CD4-positive, alpha-beta T cell treated with Interleukin-10 for 1 hour (primary cell): ENCODE measurements around the gene UBE2F.
"Not testable (repeated sequence)": the region's sequence is repeated elsewhere in the genome, so short reads cannot be mapped to it uniquely, and the experiment has no call there.

Experiments
- DNase-seq: peaks from one replicate; pipeline ENCODE4 v3.0.0-alpha.2; 2020

Gene UBE2F

DNA sequence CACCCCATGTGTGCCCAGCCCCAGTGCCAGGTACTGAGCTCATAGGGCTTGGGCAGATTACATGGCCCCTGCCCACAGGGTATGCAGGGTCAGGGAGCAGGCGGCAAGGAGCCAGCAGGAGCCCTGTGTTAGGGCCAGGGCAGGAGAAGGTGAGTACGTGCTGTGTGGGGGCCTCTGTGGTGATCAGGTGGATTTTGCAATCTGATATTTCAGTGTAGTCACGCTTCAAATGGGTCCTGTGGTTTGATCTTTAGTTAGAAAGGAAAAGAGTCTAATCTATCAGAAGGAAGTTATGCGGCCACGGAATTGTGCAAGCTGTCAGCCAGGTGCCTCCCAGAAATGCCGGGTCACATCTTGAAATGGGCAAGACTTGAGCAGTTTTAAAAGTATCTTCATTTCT is 13.9 kb downstream of the UBE2F start:
- no peak for DNase-seq

DNA sequence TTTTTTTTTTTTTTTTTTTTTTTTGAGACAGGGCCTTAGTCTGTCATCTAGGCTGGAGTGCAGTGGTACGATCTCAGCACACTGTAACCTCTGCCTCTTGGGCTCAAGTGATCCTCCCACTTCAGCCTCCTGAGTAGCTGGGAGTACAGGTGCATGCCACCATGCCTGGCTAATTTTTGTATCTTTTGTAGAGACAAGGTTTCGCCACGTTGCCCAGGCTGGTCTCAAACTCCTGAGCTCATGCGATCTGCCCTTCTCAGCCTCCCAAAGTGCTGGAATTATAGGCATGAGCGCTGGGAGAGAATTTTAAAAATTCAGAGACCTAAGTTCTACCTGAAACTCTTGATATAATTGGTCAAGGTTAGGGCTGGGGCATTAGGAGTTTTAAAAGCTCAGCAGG is 14.8 kb downstream of the UBE2F start:
- not testable (repeated sequence) for DNase-seq

DNA sequence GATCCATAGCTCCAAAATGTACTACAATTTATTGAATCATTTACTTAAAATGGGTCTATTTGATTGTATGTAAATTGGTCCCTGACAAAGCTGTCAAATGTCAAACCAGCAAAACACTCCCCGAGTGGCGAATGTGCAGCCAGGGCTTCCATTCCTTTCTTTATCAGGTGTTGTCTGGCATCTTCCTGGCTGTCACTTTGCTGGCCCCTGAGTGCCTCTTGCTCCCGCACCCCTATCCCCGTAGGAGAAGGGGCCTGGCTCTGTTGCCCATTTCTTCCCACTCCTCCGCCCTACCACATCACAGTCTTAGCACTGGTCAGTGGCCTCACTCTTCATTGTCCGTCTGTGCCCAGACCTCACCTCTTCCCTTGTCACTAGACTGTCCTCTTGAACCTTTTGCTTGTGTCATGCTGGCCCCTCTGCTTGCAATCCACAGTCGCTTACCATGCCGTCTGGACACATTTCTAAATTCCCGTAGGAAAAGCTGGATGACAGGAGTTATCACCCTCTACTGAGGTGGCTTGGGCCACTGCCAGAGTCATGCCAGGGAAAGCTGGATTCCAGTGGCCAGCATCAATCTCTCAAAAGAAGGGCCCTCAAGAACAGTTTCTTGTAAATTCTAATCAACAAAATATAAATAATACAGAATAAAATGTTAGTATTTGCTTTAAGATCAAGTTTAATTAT is 15.4 kb downstream of the UBE2F start:
- DNase-seq, result no peak

DNA sequence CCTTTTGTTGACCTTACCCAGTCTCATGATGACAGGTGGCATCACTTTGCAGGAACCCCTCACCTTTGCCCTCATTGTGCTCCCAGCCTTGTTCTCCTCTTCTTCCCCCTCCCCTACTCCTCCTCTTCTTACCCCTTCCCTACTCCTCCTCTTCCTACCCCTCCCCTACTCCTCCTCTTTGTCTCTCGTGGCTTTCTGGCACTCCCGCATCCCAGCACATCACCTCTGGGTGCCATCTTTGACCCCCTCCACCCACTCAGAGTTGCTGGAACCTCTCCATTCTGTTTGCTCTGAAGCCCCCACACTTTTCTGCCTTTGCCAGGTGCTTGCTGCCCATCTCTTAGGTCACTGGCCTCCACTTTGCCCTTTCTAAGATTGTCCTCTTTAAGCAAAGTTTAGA is 17.1 kb downstream of the UBE2F start:
- DNase-seq, result no peak

DNA sequence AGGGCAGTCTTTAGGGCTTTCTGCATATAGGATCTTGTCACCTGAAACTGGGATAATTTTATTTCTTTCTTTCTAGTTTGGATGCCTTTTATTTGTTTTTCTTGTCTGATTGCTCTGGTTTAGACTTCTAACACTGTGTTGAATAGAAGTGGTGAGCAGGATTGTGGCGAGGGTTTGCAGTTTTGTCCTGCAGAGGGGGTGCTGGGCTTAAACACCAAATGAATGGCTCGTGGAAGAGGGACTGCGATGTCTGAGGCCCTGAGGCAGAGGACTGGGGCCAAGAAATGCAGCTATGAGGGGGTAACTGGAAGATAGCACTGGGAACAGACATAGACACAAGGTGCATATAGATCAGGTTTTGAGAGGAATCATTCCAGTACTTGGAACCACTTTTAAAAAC is 20.5 kb downstream of the UBE2F start:
- DNase-seq, result no peak

DNA sequence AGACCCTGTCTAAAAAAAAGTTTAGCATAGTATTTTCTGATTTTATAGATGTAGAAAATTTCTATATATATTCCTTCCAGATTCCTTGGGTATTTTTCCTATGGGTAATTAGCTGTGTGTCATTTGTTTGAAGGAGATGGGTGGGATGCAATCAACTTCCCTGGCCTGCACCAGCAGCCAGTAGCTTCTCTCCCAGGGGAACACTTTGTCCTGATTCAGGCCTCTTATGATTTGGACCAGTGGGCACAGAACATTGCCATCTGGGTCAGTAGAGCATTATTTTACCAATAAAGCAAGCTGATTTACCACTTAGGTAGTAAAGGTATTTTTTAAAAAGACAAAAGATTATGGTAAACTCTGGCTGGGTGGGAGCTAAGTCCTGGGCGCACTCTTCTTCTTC is 26.9 kb downstream of the UBE2F start:
- no peak for DNase-seq

DNA sequence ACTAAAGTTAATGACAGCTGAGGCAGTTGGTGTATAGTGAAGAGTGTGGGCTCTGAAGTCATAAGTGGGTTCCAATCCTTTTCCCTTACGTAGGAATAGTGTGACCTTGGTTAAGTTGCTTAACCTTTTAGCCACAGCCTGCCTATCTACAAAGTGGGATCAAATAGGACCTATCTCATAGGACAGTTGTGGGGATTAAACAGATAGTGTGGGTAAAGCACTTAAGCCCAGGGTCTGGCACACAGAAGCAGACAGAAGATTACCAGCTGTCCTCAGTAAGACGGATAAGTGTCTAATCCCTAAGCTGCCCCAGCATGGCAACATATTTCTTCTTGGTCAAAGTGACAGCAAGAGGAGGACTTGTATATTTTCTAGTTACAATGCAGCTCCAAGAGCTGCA is 28.2 kb downstream of the UBE2F start:
- no peak for DNase-seq

DNA sequence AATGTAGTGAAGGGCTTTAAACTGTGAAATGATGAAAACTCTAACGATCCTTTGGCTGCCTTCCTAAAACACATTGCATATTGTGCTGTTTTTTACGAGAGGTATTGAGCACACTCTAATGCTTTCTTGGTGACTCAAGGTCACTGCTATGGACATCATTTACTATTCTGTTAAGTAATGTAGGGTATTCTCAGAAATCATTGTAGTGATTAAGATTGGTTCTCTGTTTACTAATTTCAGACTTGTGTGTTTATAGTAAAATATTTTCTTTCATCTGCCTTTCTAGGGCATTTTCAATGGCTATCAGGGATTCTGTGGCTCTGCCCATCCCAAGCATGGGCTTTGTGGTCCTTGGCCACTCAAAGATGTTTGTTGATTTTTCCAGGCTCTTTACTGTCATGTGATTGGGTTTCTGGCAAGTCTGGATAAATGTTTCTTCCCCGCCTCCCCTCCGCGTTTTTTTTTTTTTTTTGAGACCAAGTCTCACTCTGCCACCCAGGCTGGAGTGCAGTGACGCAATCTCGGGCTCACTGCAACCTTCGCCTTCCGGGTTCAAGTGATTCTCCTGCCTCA is 29.3 kb downstream of the UBE2F start:
- no peak for DNase-seq

DNA sequence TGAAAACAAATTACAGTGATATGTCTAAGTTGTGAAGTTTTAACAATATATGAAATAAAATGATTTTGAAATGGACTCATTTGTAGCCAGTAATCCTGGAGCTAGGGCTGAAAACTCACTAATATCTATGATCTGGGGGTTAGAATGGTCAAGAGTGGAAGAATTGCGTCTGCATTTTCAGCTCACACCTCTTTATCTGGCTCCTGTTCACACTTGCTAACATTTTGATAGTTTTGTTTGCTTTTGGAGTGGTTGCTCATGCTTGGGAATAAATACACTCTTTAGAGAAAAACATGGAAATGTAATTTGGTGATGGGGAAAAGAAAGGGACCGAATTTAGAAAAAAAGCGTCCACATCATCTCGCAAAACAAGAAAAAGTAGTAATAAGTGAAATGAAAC is 30.7 kb downstream of the UBE2F start:
- no peak for DNase-seq

DNA sequence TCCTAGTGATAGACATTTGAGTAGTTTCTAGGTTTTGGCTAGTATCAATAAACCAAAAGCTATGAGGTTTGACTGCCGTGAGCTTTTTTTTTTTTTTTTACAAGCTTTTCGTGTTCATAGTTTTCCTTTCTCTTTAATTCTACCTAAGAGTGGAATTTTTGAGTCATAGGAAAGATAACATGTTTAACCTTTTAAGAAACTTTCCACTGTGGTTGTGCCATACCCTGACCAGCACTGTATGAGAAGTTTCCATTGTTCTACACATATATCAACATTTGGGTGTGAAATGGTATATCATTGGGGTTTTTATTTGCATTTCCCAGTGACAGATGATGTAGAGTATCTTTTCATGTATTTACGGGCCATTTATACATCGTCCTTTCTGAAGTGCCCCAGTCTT is 31.7 kb downstream of the UBE2F start:
- DNase-seq, result peak; percentile 50

DNA sequence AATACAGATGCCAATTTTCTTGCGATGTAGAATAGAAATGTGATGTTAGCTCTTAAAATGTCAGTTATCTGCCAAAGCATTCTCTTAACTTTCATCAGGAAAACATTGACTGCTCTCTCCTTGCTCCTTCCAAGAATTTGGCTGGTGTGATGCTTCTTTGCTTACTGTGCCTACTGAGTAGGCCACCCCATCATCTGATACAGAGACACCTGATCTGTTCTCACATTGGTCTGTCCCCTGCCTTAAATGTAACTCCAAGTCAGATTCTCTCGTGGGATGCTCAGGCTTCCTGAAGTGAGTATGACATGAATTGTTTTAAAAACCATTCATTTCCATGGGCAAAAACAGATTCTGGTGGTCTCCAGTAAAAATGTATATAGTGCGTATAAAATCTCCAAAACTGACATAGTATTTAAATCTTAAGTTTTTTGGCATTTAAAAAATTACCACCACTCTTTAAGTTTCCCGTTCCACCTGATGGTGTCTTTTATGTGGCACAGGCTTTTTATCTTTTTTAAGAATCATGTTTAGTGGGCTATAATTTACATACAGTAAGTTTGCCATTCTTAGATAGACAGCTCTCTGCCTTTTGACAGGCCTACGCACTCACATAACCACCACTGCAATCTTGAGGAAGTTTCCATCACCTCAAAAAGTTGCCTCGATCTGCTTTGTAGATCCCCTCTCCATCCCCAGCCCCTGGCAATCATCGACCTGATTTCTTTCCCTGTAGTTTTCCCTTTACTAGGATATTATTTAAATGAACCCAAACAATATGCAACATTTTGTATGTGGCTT is 36.6 kb downstream of the UBE2F start:
- peak; percentile 11 for DNase-seq

DNA sequence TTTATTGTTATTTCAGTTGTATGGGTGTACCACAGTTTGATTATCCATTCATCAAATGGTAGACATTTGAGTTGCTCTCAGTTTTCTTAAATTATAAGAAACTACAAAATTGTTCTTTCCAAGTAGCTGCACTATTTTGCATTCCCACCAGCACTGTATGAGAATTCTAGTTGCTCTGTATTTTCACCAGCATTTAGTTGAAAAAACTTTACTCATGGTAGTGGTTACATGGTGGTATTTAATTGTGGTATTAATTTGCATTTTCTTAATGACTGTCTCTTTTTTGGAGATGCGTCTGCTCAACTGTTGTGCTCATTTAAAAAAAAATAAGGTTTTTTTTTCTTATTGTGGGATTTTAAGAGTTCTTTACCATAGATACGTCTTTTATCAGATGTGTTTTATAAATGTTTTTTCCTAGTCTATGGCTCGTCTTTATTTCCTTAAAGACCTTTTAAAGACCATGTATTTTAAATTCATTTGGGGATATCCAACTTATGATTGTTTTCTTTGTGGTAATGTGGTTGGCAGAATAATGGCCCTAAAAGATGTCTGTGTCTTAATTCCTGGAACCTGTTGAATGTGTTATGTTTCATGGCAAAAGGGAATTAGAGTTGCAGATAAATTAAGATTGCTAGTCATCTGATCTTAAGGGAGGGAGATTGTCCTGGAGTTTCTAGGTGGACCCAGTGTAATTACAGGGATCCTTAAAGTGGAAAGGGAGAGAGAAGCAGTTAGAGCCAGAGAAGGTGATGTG is 37.4 kb downstream of the UBE2F start:
- DNase-seq, result no peak

DNA sequence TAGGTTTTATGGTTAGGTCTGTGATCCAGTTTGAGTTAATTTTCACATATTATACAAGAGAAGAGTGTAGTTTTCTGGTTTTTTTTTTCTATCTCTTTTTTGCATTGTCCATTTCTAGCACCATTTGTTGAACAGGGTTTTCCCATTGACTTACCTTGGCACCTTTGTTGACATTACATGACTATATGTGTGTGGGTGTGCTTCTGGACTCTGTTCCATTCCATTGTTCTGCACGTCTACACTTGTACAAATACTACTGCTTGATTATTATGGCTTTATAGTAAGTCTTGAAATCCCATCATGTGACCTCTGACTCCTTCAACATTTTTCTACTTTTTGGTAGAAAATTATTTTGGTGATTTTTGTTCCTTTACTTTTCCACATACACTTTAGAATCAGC is 38.7 kb downstream of the UBE2F start:
- DNase-seq, result no peak

DNA sequence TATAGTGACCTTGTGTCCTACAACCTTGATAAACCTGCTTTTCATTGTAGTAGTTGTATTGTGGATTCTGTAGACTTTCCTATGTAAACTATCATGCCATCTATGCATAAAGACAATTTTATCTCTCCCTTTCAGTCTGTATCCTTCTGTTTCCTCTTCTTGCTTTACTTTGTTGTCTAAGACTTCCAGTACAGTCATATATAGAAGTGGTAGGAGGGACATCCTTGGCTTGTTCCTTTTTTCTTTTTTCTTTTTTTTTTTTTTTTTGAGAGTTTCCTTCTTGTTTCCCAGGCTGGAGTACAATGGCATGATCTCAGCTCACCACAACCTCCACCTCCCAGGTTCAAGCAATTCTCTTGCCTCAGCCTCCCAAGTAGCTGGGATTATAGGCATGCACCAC is 39.7 kb downstream of the UBE2F start:
- no peak for DNase-seq

DNA sequence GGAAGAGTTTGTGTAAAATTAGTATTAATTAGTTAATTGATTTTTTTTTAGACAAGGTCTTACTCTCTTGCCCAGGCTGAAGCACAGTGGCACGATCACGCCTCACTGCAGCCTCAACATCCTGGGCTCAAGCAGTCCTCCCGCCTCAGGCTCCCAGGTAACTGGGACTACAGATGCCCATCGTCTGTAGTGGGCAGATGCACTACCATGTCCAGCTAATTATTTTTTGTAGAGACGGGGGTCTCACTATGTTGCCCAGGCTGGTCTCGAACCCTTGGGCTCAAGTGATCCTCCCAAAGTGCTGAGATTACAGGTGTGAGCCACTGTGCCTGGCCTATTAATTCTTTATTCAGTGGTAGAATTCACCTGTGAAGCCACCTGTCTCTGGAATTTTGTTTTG is 41.1 kb downstream of the UBE2F start:
- DNase-seq, result no peak

DNA sequence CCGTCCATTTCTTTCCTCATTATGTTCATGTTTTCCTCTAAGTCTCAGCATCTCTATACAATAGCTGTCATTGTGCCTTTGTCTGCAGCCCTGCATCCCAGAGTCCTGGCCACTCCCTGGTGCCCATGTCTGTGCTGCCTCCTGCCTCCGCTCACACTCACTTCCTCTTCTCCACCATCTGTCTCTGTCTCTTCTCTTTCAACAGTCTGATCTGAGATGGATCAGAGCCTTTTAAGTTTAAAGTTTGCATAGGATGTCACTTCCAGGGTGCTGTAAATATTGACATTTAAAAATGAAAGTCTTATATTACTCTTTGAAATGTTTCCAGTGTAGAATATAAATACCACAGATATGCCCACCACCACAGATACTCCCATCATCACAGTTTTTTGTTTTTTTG is 42.7 kb downstream of the UBE2F start:
- DNase-seq, result no peak

DNA sequence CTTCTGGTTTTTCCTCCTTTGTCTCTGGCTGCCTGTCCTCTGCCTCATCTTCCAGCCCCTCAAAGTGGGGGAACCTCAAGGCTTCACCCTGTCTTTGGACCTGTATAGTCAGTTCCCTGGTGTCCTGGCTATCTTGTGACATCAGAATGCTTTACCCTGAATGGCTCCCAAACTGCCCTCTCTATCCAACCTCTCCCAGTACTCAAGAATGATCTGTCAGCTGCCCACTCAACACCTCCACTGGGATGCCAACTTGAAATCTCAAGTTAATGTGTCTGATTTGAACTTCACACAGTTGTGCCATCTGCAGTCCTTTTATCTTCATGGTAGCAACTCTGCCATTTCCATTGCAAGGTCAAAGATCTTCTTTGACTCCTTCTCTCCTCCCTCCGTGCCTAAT is 43.8 kb downstream of the UBE2F start:
- DNase-seq, result no peak

DNA sequence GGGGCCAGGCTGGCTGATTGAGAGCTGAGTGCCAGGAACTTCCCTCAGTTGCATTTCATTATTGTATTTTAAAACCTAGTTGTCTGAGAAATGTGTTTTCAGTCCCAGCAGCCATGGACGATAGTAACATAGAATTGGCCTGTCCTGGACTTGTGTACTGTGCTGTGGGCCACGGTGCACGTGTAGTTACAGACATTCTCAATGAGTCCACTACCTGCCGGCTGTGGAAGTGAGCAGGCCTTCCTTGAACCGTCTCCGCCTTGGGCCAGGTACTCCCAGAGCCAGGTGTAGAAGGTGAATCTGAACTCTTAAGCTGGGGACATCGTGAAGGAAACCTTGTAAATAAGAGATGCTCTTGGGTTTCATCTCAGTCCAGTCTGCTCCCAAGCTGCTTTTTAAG is 47.0 kb downstream of the UBE2F start:
- no peak for DNase-seq

DNA sequence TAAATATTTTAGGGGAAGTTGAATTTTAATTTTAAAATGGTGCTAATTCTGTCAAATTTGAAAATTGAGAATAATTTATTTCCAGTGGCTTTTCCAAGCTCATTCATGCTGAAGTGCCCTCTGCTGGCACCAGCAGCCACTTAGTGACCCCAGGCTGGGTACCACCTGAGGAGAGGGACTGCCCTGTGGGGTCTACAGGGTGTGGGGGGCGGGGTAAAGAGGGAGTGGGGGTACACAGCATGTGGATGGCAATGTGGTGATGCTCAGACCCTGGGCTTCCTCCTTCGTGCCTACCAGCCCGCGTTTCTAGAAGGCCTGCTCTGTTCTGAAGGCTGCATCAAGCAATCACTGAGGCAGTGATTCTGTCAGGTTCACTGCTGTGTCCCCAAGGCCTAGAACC is 48.9 kb downstream of the UBE2F start:
- no peak for DNase-seq

DNA sequence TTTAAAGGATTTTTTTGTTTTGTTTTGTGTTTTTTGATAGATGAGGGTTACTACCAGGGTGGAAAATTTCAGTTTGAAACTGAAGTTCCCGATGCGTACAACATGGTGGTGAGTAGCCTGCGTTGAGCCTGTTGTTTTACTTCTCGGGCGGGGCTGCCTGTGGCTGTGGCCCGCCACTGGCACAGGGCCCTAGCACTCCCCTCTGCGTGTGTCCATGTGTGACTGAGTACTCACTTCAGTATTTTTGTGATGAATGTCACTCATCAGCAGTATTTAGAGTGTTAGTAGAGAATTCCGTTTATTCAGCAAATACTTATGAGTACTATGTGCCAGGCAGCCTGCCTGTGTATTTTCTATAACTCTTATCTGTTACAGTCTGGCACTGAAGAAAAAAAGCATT is 49.7 kb downstream of the UBE2F start:
- DNase-seq, result no peak

DNA sequence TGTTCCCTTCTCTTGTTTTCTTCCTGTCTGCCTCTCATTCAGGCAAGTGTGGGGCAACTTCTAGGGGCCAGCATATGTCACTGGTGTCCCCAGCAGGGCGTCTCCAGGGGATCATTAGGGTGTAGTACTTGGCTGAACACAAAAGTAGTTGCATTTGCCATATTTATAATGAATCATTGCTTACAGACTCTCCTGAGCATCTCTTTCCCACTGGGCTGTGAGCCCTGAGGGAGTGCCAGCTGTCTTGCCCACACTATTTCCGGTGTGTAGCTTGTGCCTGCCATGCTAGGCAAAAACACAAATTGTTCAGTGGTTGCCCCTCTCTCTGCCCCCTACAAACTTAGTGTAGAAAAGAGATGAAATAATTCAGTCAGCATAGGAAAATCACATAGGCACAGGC is 53.1 kb downstream of the UBE2F start:
- DNase-seq, result no peak

DNA sequence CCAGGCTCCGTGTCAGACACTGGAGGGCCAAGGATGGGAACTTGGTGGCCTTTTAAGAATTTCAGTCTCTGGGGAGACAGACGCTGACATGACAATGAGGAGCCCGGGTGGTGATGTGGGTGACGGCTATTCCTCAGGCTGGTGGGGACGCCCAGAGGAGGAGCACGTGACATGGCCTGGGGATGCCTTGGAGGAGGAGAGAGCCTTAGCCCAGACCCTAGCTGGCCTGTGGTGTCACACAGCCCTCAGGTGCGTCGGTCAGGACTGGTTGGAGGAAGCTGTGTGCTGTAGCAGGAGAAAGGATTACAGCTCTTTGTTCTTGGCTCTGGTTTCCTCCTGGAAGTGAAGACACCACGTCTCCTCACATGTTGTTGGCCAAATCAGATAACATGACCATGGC is 54.0 kb downstream of the UBE2F start:
- no peak for DNase-seq

DNA sequence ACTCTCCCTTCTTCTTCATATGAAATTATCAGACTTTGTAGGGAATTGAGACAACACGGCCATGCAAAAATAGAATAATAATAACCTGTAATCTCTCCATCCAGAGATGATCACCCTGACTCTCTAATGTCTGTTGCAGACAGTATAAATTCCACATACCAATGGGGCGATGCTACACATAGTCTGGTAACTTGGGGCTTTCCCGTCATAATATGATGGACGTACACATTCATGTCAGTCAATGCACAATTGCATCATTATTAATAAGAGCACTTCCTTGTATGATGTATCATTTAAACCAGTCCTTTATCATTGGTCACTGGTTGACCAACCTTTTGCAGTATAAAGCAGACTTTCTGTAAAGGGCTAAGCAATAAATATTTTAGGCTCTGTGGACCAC is 54.5 kb downstream of the UBE2F start:
- DNase-seq, result no peak
